Mesenchymal stem cell (in vitro differentiated cells and primary cell): ENCODE data around the gene MUC4.
"Not testable (repeated sequence)": the region's sequence is repeated elsewhere in the genome, so short reads cannot be mapped to it uniquely, and the experiment has no call there.

Experiments used
- DNase-seq: peaks from one replicate; pipeline ENCODE4 v3.0.0-alpha.2; 2013
- H2AFZ ChIP-seq: one replicate; pipeline ENCODE4 v1.6.1; 2013; ENCODE audit warnings: low read depth, mild to moderate bottlenecking, control low read depth, inconsistent platforms, low read length, moderate library complexity
- H2AK5ac ChIP-seq: 2 replicates; pipeline ENCODE4 v1.6.1; 2013; ENCODE audit warnings: low read length, moderate library complexity, mild to moderate bottlenecking, inconsistent platforms; ENCODE audit not compliant: severe bottlenecking
- H2BK120ac ChIP-seq: one replicate; pipeline ENCODE4 v1.6.1; 2013; ENCODE audit warnings: low read depth, mild to moderate bottlenecking, inconsistent platforms, low read length, moderate library complexity
- H2BK12ac ChIP-seq, 2 experiments: one replicate each; pipeline ENCODE4 v1.6.1; 2013; ENCODE audit warnings: inconsistent platforms in 2 of 2, low read length in 2 of 2, mild to moderate bottlenecking in 2 of 2, moderate library complexity in 2 of 2, control low read depth in 1 of 2
- H2BK15ac ChIP-seq: one replicate; pipeline ENCODE4 v1.6.1; 2013; ENCODE audit warnings: mild to moderate bottlenecking, low read depth, inconsistent platforms; ENCODE audit not compliant: poor library complexity, severe bottlenecking
- H2BK5ac ChIP-seq: 2 replicates; pipeline ENCODE4 v1.6.1; 2013; ENCODE audit warnings: low read depth, mild to moderate bottlenecking, low read length, control low read depth, inconsistent platforms; ENCODE audit not compliant: poor library complexity, severe bottlenecking
- H3K14ac ChIP-seq, 2 experiments: one replicate each; pipeline ENCODE4 v1.6.1; 2013; ENCODE audit warnings: inconsistent platforms in 2 of 2, low read length in 2 of 2, control low read depth in 1 of 2, mild to moderate bottlenecking in 1 of 2, moderate library complexity in 1 of 2
- H3K18ac ChIP-seq, 2 experiments: one replicate each; pipeline ENCODE4 v1.6.1; 2013; ENCODE audit warnings: inconsistent platforms in 2 of 2, low read length in 2 of 2, control low read depth in 1 of 2, low read depth in 1 of 2, mild to moderate bottlenecking in 1 of 2
- H3K23ac ChIP-seq, 2 experiments: one replicate each; pipeline ENCODE4 v1.6.1; 2013; ENCODE audit warnings: inconsistent platforms in 2 of 2, low read length in 2 of 2, mild to moderate bottlenecking in 2 of 2, moderate library complexity in 2 of 2, control low read depth in 1 of 2
- H3K27ac ChIP-seq: 2 replicates; pipeline ENCODE4 v1.5.1; 2013; ENCODE audit warnings: mild to moderate bottlenecking, moderate library complexity, low read length, control low read depth, inconsistent platforms; ENCODE audit not compliant: poor library complexity, severe bottlenecking
- H3K27me3 ChIP-seq, 2 experiments: 2 replicates each; pipeline versions ENCODE4 v1.6.1 to v1.7.0; 2013; ENCODE audit warnings: low read length in 2 of 2, mild to moderate bottlenecking in 2 of 2, moderate library complexity in 2 of 2, control low read depth in 1 of 2, inconsistent platforms in 1 of 2; ENCODE audit not compliant: control insufficient read depth in 1 of 2, insufficient read depth in 1 of 2
- H3K36me3 ChIP-seq, 2 experiments: 2 replicates each; pipeline versions ENCODE4 v1.6.1 to v1.7.0; 2013; ENCODE audit warnings: low read length in 2 of 2, control low read depth in 1 of 2, inconsistent platforms in 1 of 2, low read depth in 1 of 2, mild to moderate bottlenecking in 1 of 2; ENCODE audit not compliant: insufficient read depth in 2 of 2, control insufficient read depth in 1 of 2
- H3K4ac ChIP-seq, 2 experiments: one replicate each; pipeline ENCODE4 v1.6.1; 2013; ENCODE audit warnings: inconsistent platforms in 2 of 2, low read length in 2 of 2, mild to moderate bottlenecking in 2 of 2, moderate library complexity in 2 of 2, control low read depth in 1 of 2, low read depth in 1 of 2
- H3K4me1 ChIP-seq: 2 replicates; pipeline ENCODE4 v1.6.1; 2013; ENCODE audit warnings: low read depth, low read length, control low read depth; ENCODE audit not compliant: control insufficient read depth, insufficient read depth
- H3K4me2 ChIP-seq: 2 replicates; pipeline ENCODE4 v1.6.1; 2013; ENCODE audit warnings: low read length, mild to moderate bottlenecking, inconsistent platforms; ENCODE audit not compliant: poor library complexity, severe bottlenecking
- H3K4me3 ChIP-seq, 2 experiments: 2 replicates each; pipeline versions ENCODE4 v1.5.1 to v1.7.0; 2013; ENCODE audit warnings: low read length in 2 of 2, mild to moderate bottlenecking in 2 of 2, control low read depth in 1 of 2, low read depth in 1 of 2; ENCODE audit not compliant: insufficient read depth in 1 of 2
- H3K79me1 ChIP-seq: replicated peaks from 2 replicates; pipeline ENCODE4 v1.6.1; 2013; ENCODE audit warnings: mild to moderate bottlenecking, control low read depth, low read length, inconsistent platforms; ENCODE audit not compliant: poor library complexity, severe bottlenecking
- H3K9ac ChIP-seq: 2 replicates; pipeline ENCODE4 v1.7.0; 2013; ENCODE audit warnings: mild to moderate bottlenecking, low read length, moderate library complexity
- H3K9me3 ChIP-seq: 2 replicates; pipeline ENCODE4 v1.7.0; 2013; ENCODE audit warnings: mild to moderate bottlenecking, low read length; ENCODE audit not compliant: control insufficient read depth
- H4K8ac ChIP-seq: one replicate; pipeline ENCODE4 v1.6.1; 2013; ENCODE audit warnings: inconsistent platforms, mild to moderate bottlenecking, low read length, moderate library complexity
- H4K91ac ChIP-seq: one replicate; pipeline ENCODE4 v1.6.1; 2013; ENCODE audit warnings: mild to moderate bottlenecking, low read length, inconsistent platforms
- WGBS: methylation state at CpG from one replicate; pipeline ENCODE4 v1.1.7; 2013; ENCODE audit warnings: mixed read lengths; 5-methylcytosine and 5-hydroxymethylcytosine counted together

The MUC4 gene

DNA sequence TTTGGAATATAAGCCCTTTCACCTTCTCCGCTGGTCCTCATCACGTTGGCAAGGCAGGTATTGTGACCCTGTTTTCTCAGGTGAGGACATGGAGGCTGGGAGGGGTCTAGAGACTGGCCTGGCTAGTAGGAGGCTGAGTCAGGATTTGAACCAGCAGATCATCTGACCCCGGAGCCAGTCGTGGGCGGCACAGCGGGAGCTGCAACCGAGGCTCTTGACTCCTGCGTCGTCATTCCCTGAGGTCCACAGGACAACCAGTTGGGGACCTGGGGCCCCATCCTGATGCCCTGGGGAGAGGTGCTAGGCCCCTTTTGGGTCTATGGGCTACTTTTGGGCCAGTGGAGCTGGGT lies 88.8 kb downstream of the MUC4 start:
- not testable (repeated sequence) for H3K27ac ChIP-seq, H3K14ac ChIP-seq, H3K4me1 ChIP-seq, H2AK5ac ChIP-seq, H3K4me2 ChIP-seq, H2AFZ ChIP-seq, H2BK15ac ChIP-seq, H3K23ac ChIP-seq, H4K8ac ChIP-seq, H2BK120ac ChIP-seq, H4K91ac ChIP-seq, H3K4me3 ChIP-seq, DNase-seq, H3K4ac ChIP-seq, H3K79me1 ChIP-seq, H3K18ac ChIP-seq, H2BK12ac ChIP-seq, H3K36me3 ChIP-seq, H2BK5ac ChIP-seq, H3K9me3 ChIP-seq, H3K9ac ChIP-seq
- H3K27me3 ChIP-seq = peaks cover 11 to 25% of the 10 kb centered on the region in 2 experiments
- no CpG with 5 or more reads among the region's 9 CpGs for WGBS

DNA sequence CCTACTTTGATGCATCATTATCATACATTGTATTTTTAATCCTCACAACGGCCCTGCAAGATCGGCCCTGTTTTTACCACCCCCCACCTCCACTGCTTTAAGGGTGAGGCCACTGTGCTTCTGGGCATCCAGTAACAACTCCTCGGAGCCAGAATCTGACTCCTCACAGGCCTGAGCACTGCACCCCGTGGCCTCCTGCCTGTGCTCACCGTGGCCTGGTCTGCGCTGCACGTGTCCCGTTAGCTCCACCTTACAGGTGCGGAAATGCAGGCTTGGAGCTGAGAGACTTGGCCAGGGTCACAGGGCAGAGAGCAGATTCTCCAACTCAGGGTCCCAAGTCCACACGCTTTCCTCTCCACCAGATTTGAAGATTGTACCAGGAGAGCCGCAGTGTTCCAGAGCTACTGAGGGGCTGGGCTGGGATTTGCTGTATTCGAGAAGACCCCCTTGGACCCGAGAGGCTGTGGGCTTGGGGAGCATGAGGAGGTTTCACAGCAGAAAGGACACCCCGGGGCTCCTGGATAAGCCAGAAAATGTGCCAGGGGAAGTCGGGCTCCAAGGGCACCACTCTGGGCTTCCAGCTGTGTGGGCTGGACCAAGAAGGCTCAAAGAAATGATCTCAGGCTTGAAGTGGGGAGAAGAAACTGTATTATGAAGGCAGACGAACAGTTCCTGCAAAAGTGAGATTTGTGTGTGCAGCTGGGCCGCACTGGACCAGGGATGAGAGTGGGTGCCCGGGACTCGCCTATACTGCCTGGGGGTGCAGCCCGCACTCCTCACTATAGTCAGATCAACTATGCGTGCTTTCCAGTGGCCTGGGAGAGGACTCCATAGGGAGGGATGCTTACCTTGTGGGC lies 89.4 kb downstream of the MUC4 start:
- H2BK120ac ChIP-seq, H3K36me3 ChIP-seq, H3K79me1 ChIP-seq, H2BK5ac ChIP-seq, H4K8ac ChIP-seq, H4K91ac ChIP-seq, H3K4me1 ChIP-seq, H2BK15ac ChIP-seq, H3K9me3 ChIP-seq, H3K23ac ChIP-seq, H2AFZ ChIP-seq, H3K9ac ChIP-seq, H2BK12ac ChIP-seq, H3K4me3 ChIP-seq, H2AK5ac ChIP-seq, DNase-seq, H3K4ac ChIP-seq, H3K27ac ChIP-seq, H3K14ac ChIP-seq, H3K18ac ChIP-seq, H3K4me2 ChIP-seq: not testable (repeated sequence)
- H3K27me3 ChIP-seq = peaks cover 15 to 29% of the 10 kb centered on the region in 2 experiments
- WGBS = 92% methylated on average over 4 of the region's 21 CpGs

DNA sequence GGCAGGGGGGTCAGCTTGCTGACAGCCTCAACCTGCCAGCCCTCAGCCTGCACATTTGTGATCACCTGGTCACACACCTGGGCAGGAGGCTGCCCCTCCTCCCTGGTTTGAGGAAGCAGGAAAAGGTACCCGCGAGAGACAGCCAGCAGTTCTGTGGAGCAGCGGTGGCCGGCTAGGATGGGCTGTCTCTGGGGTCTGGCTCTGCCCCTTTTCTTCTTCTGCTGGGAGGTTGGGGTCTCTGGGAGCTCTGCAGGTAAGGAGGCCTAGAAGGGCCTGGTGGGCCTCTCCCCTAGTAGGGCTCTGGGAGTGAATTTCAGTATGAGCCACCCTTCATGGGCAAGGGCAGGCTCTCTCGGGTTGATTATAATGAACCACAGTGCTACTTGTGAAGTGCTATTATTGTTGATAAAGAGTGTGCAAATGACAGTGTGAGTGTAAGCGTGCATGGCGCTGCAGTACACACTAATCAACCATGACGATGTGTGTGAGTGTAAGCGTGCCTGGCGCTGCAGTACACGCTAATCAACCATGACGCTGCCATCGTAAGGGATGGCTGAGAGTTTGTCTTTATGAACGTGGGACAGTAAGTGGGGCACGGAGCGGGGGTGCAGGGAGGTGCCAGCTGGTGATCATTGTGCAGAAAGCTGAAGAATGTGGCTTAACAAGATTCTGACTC lies 90.8 kb downstream of the MUC4 start, which contains the start of gene MUC20:
TSS of gene MUC20 (plus strand) at position 148 of the 676 bp plus-strand sequence. CDS start at position 178, 30 bp downstream.
- H2BK5ac ChIP-seq, H3K4me3 ChIP-seq, DNase-seq, H2BK15ac ChIP-seq, H3K27ac ChIP-seq, H2AFZ ChIP-seq, H4K8ac ChIP-seq, H3K4me2 ChIP-seq, H2AK5ac ChIP-seq, H2BK12ac ChIP-seq, H3K18ac ChIP-seq, H3K36me3 ChIP-seq, H3K14ac ChIP-seq, H3K4me1 ChIP-seq, H3K9ac ChIP-seq, H2BK120ac ChIP-seq, H3K4ac ChIP-seq, H3K9me3 ChIP-seq, H3K79me1 ChIP-seq, H4K91ac ChIP-seq: not testable (repeated sequence)
- 77% methylated on average over 5 of the region's 16 CpGs for WGBS
- Histone ChIP-seq H3K27me3 (peaks cover 18 to 24% of the 10 kb centered on the region in 2 experiments), H3K23ac (peak within 1 kb of the TSS in 1 of 2 experiments; percentile 46)

DNA sequence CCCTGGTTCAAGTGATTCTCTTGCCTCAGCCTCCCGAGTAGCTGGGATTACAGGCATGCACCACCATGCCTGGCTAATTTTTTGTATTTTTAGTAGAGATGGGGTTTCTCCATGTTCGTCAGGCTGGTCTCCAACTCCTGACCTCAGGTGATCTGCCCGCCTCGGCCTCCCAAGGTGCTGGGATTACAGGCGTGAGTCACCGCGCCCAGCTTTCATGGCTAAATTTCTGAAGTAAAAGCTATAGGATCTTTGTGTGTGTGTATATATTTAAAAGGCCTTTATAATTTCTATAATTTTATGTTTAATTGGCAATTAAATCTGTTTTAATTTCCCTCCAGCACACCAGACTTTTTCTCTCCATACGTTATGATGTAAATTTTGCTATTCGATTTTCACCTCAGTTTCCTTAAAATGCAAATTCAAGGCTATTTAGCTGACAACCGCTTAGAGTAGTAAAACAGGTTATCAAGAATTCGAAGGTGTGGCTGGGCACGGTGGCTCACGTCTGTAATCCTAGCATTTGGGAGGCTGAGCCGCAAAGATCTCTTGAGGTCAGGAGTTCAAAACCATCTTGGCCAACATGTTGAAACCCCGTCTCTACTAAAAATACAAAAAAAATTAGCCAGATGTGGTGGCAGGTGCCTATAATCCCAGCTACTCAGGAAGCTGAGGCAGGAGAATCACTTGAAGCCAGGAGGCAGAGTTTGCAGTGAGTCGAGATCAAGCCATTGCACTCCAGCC lies 92.0 kb downstream of the MUC4 start:
- Histone ChIP-seq H3K36me3 (peaks cover 0 to 12% of the 10 kb centered on the region in 2 experiments), H3K27me3 (peaks cover 22 to 24% of the 10 kb centered on the region in 2 experiments)
- not testable (repeated sequence) for H2BK15ac ChIP-seq, H3K79me1 ChIP-seq, DNase-seq, H2BK5ac ChIP-seq, H3K27ac ChIP-seq, H3K4me2 ChIP-seq, H3K4ac ChIP-seq, H3K18ac ChIP-seq, H4K91ac ChIP-seq, H4K8ac ChIP-seq, H3K9ac ChIP-seq, H3K14ac ChIP-seq, H2AK5ac ChIP-seq, H3K4me3 ChIP-seq, H2BK120ac ChIP-seq, H3K4me1 ChIP-seq, H2BK12ac ChIP-seq, H3K9me3 ChIP-seq, H3K23ac ChIP-seq, H2AFZ ChIP-seq
- WGBS = 86% methylated on average over 13 of the region's 16 CpGs
